ENCODE measurements around the gene KRTAP12-1.
"Not testable (repeated sequence)": the region's sequence is repeated elsewhere in the genome, so short reads cannot be mapped to it uniquely, and the experiment has no call there.

The KRTAP12-1 gene

DNA sequence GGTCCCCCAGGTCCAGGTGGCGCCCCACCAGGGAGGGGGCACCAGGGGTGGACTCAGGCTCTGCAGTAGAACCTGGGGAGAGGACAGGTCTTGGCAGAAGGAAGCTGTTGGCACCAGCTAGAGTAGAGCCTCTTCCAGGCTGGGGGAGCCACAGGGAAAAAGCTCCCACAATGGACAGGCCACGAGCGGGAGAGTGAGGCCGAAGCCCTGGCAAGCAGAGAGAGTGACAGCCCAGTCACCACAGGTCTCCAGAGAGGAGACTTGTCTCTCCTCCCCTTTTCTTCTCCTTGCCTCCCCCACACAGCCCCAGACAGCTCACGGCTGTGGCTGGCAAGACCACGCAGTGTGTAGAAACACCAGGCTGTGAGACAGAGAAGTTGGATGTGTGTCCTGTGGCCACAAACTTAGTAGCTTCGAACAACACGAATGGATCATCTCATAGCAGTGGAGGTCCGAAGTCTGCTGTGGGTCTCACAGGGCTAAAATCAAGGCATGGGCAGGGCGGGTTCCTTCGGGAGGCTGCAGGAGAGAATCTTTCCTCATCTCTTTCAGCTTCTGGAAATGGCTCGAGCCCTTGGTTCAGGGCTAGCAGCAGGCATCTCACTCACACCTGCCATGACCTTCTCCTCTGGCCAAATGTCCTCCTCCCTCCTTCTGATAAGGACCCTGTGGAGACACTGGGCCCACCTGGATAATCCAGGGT is 30.8 kb downstream of the KRTAP12-1 start:
- intact Hi-C loops (cut with DNase I): no loop called here

DNA sequence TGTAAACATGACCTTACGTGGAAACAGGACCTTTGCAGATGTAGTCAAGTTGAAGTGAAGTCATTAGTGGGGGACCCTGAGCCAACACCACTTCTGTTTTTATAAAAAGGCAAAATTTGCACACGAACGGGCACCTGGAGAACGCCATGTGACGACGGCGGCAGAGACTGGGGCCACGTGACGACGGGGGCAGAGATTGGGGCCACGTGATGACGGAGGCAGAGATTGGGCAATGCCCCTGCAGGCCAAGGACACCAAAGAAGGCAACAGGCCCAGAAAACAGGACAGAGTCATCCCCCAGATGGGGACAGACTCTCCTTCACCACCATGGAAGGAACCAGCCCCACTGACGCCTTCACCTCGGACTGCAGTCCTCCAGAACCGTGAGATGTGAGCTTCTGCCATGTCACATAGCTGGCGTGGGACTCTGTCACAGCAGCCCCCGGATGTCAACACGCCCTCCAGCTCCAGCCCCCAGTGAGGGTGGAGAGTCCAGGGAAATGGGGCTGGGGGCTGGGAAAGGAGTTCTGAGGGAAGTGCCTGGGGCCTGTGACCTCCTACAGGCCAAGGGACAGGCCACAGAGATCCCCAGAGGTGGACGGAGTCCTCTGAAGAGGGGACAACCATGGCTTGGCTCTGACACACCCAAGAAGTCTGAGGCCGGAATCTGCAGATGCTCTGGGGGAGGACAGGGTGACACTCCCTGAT is 31.5 kb downstream of the KRTAP12-1 start:
- intact Hi-C loops (cut with DNase I): no loop called here
- peak in 1 of 10 donors; percentile 44 for DNase-seq

More for the DNA sequence above, 30.8 kb downstream of the KRTAP12-1 start:
- peak in 1 of 10 donors; percentile 33 for DNase-seq

DNA sequence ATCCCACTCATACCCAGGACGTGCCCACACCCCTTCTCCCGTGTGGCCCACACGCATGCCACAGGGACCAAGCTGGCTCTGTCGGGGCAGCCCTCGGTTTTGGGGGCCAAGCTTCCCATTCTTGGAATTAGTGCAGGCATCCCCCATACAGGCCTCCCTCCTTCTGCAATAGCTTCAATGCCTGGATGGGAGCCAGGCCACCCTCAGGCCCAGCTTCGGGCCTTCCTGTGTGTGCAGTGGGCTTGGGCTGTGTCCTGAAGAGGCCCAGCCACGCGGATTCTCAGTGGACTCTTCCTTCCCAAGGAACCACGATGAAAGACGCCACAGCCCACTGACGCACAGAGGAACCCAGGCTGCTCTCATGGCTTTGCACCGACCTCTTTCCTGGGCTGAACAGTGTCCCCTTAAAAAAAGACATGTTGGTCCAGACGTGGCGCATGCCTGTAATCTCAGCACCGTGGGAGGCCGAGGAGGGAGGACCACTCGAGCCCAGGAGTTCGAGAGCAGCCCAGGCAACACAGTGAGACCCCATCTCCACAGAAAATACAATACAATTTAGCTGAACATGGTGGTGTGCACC is 32.4 kb downstream of the KRTAP12-1 start:
- intact Hi-C loops (cut with DNase I): no loop called here
- peak in 1 of 10 donors; percentile 48 for DNase-seq

DNA sequence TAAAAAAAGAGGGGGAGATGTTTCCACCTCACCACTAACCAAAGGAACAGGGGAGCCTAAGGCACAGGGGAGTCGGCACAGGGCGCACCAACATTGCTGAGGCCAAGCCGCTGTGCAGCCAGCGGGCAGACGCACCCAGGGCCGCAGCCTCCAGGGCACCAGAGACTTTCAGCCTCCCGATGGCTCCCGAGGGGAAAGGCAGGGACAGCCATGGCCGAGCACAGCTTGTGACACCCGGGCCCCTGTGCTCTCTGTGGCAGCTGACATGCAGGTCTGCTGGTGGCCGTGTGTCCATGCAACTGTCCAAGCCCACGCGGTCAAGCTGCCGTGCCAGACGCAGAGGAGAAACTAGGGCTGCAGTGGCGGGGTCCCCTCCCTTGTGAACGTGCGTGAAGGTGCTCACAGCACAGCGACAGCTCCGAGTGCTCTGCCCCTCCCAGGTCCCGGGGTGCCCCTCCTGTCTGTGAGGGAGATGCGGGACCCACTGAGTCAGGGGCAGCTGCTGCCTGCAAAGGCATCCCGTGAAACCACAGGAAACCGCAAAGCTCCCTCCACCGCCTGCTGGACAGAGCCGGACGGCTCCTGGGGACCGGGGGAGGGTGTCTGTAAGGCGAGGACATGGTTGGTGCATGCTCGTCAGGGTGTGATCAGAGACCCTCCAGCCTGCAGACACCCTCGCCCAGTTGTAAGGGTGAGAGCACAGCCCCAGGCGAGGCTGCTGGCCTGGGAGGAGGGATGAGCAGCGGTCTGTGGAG is 33.2 kb downstream of the KRTAP12-1 start:
- DNase-seq: peak in 1 of 10 donors; percentile 81

DNA sequence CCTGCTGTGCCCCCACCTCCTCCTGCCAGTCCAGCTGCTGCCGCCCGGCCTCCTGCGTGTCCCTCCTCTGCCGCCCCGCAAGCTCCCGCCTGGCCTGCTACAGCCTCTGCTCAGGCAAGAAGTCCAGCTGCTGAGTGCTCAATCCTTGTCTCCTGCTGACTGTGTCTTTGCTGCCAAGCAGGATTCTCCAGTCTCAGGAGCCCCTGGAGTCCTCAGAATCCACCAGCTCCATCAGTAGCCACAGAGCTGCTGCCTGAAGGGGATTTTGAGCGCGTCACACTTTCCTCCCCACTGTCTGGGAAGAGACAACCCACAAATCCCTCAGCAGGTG is 34.8 kb downstream of the KRTAP12-1 start:
- intact Hi-C loops (cut with DNase I): no loop called here
- peak in 1 of 10 donors; percentile 57 for DNase-seq

More for the DNA sequence above, 33.2 kb downstream of the KRTAP12-1 start:
- intact Hi-C loops (cut with DNase I): no loop called here

DNA sequence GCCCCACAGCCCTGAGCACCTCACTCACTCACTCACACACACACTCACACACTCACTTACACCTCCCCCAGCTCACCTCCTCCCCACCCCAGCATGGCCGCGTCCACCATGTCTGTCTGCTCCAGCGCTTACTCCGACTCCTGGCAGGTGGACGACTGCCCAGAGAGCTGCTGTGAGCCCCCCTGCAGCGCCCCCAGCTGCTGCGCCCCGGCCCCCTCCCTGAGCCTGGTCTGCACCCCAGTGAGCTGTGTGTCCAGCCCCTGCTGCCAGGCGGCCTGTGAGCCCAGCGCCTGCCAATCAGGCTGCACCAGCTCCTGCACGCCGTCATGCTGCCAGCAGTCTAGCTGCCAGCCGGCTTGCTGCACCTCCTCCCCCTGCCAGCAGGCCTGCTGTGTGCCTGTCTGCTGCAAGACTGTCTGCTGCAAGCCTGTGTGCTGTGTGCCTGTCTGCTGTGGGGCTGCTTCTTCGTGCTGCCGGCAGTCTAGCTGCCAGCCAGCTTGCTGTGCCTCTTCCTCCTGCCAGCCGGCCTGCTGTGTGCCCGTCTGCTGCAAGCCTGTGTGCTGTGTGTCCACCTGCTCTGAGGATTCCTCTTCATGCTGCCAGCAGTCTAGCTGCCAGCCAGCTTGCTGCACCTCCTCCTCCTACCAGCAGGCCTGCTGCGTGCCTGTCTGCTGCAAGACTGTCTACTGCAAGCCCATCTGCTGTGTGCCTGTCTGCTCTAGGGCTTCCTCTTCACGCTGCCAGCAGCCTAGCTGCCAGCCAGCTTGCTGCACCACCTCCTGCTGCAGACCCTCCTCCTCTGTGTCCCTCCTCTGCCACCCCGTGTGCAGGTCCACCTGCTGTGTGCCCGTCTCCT is 35.4 kb downstream of the KRTAP12-1 start, which contains the start of gene KRTAP10-11:
TSS of gene KRTAP10-11 (plus strand) at position 49 of the 856 bp plus-strand sequence. CDS start at position 94, 45 bp downstream.
- intact Hi-C loops (cut with DNase I): not testable (repeated sequence)
- DNase-seq: peak in 1 of 10 donors; percentile 26

DNA sequence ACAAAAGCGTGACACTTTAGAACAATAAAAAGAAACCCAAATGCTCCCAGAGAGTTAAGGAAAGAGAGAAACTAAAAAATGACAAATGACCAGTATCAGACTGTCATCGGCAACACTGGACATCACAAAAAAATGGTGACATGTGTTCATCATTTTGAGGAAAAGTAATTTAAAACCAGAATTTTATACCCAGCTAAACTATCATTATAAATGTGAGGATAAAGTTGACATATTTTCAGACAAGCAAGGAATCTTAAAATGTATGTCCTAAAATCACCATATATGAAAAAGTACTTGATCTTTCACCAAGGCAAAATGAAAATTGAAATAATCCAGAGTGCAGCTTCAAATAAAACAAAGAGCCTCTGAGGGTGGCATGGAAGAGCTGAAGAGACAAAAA is 37.1 kb downstream of the KRTAP12-1 start:
- intact Hi-C loops (cut with DNase I): no loop called here
- no peak for DNase-seq

DNA sequence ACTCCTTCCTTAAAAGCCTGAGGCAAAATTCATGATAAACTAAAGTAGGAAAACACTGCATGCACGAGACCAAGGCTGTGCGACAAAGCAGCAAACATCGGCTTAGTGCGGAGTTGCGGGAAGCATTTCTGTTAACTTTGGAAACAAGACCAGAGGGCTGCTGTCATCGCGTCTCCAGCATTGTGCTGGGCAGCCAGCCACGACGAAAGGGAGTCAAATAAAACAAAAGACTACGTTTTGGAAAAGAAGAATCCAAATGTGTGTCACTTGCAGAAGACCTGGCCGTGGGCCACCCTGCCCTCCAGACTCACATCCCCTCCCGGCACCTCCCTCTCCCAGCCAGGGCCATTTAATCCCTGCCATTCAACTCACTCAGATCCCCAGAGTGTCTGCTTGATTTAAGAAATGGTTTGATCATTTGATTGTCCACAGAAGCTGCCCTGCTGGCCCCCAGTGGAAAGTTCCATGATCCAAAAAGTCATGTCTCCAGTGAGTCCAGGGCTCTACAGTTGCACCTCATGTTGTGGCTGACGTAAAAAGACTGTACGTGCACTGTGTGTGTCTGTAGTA is 38.1 kb downstream of the KRTAP12-1 start:
- intact Hi-C loops (cut with DNase I): no loop called here

DNA sequence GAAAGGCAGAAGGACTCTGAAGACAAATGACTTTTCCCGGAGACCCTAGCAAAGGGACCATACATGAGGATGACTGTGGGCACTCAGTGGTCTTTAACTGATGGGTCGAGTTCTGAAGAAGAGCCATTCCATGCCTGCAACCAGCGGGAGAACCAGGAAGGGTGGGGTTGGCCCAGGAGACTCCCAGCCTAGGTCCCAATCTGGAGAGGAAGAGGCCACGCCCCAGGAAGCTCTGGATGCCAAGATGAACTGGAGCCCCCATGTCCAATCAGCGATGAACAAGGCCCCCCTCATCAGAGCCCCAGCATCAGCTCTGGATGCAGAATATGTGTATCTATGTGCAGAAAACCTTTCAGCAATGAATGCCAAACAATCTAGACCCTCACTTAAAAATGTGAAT is 41.2 kb downstream of the KRTAP12-1 start:
- intact Hi-C loops (cut with DNase I): no loop called here
- no peak for DNase-seq

More for the DNA sequence above, 38.1 kb downstream of the KRTAP12-1 start:
- no peak for DNase-seq

DNA sequence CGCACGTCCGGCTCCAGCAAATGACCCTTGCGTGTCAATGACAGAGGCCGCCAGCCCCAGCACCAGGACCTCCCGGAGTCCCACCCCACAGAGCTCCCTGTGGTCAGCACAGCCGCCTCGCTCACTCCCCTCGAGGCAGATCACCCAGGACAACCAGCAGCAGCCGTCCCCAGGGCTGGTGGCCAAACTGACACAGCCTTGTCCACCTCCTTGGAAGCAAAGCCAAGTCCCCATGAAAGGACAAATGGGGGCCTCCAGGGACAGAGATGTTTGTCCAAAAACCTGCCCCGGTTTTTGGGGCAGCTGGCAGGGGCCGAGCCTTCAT is 42.7 kb downstream of the KRTAP12-1 start:
- intact Hi-C loops (cut with DNase I): no loop called here
- no peak for DNase-seq

DNA sequence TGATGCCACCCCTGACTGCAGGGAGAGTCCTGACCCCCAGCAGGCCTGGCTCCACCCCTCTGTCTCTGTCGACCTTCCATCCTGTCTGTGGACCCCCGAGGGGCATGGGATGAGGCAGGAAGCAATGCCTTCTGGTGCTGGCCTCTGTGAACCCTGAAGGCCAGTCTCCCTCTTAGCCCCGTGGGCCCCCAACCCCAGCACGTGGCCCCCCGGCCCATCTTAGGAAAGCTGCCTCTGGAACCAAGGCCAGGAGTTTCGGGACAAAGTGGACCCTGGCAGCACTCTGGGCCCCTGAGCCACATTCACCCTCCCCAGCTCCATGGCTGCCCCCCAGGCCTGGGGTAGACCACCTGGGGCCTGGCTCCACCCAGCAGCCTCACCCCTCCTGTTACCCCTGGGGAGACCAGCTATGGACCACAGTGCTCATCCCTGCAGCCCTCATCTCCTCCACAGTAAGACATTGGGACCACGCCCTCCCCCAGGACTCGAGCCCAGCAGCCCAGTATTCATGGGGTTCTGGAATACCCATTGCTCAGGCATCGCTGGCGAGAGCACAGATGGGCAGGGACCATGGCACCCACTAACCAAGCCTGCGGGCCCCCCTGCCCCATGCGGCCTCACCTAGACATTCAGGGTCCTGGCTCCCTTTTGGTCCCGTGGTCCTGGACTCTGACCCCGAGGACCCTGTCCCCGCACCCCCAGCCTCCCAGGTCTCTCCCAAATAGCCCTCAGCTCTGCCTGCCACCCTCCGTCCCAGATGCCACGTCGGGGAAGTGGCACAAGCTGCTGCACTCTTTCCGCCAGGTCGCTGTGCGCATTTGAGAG is 43.2 kb downstream of the KRTAP12-1 start:
- DNase-seq: peak in 1 of 10 donors; percentile 78
- intact Hi-C loops (cut with DNase I): not testable (repeated sequence)

DNA sequence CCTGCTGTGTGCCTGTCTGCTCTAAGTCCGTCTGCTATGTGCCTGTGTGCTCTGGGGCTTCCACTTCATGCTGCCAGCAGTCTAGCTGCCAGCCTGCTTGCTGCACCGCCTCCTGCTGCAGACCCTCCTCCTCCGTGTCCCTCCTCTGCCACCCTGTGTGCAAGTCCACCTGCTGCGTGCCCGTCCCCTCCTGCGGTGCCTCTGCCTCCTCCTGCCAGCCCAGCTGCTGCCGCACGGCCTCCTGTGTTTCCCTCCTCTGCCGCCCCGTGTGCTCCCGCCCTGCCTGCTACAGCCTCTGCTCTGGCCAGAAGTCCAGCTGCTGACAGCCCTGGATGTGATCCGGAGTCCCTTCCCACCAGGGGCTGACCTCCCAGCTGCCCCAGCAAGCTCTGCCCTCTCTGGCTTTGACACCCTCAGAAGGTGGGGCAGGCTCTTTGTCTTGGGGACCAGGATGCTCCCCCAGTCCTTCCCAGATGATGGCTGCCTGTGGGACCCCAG is 44.1 kb downstream of the KRTAP12-1 start:
- intact Hi-C loops (cut with DNase I); DNase-seq: not testable (repeated sequence)

DNA sequence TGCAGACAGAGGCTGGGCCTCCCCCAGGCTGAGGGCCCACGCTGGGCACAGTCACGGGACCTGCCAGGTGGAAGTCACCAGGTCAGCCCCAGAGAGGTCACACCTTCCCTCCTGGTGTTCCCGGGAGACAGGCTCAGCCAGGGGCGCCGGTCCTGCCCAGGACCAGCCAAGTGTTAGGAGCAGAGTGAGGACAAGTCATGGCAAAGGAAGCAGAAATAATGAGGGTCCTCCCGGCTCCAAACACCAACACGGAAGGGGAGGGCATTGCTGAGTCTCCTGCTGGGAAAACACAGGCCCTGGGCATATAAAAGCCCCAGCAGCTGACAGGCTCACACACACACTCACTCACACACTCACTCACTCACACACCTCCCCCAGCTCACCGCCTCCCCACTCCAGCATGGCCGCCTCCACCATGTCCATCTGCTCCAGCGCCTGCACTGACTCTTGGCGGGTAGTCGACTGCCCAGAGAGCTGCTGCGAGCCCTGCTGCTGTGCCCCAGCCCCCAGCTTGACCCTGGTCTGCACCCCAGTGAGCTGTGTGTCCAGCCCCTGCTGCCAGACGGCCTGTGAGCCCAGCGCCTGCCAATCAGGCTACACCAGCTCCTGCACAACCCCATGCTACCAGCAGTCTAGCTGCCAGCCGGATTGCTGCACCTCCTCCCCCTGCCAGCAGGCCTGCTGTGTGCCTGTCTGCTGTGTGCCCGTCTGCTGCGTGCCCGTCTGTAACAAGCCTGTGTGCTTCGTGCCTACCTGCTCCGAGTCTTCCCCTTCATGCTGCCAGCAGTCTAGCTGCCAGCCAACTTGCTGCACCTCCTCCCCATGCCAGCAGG is 44.7 kb downstream of the KRTAP12-1 start, which contains the start of gene KRTAP10-10:
TSS of gene KRTAP10-10 (plus strand) at position 339 of the 833 bp plus-strand sequence. CDS start at position 401, 62 bp downstream.
- intact Hi-C loops (cut with DNase I): no loop called here

DNA sequence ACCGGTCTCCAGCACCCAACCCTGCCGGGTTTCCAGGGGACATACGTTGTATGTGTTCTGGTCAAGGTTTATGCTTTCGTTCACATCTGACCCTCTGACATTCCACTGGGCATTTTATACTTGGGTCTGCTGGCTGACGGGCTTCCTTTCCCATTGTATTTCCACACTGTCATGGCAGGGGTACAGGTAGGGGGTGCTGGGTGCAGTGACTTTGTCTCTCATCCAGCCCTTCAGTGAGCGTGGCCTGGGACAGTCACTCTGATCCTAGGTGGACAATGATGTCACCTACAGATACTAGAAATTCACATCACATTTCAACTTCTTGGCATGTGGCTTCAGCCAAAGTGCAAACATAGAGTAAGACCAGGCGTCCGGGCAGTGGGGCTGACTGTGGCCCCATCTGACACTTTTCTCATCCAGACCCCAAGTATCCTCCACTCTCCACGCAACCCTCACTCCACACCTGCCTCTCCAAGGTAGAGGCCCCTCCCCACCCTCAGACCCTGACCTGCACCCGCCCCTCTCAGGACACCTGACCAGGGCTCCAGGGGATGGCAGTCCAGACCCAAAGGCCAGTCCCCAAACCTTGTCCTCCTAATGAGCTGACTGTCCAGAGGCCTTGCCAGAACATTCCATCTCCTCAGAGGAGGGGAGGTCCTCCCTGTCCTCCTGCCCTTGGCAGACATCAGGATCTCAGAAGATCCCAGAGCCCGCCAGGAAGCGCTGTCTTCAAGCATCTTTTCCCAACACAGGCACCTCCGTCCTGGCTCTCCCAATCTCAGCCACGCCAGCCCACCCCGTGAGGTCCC is 45.5 kb downstream of the KRTAP12-1 start:
- intact Hi-C loops (cut with DNase I): no loop called here
- DNase-seq: peak in 1 of 10 donors; percentile 70

More for the DNA sequence above, 44.7 kb downstream of the KRTAP12-1 start, which contains the start of gene KRTAP10-10:
- DNase-seq: peak in 5 of 10 donors; percentile 4 to 76 (median 46)

DNA sequence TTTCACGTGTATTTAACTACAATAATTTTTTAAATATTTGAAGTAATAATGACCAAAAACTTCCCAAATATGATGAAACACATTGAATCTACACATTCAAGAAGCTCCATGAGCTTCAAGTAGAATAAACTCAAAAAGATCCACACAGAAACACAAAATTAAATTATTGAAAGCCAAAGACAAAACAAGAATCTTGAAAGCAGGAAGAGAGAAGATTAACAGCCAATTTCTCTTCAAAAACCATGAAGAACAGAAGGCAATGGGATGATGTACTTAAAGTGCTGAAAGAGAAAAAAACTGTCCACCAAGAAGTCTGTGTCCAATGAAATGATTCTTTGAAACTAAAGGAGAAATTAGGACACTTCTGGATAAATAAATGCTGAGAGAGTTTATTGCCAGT is 49.9 kb downstream of the KRTAP12-1 start:
- intact Hi-C loops (cut with DNase I): no loop called here

More for the DNA sequence above, 49.9 kb downstream of the KRTAP12-1 start:
- no peak for DNase-seq

All from posterior cingulate gyrus (tissue), 11 donors.